Prostate gland (tissue), 2 donors: Measurements from ENCODE around the gene TTC34.

Source experiments
- CTCF ChIP-seq, 4 experiments: fragments of 200-600 bp in 2 of 4; fragments of 450-650 bp in 2 of 4; sonication (generic) in 2 of 4; IDR thresholded peaks; 1 replicate in 3 of 4; 2 replicates in 1 of 4; pipeline ENCODE4 v1.5.1; 2016 to 2019; ENCODE audit warnings: antibody characterized with exemption in 4 of 4, mild to moderate bottlenecking in 2 of 4, moderate library complexity in 2 of 4
- POLR2A ChIP-seq: fragments of 450-650 bp; IDR thresholded peaks from one replicate; pipeline ENCODE4 v1.6.1; 2016; ENCODE audit warnings: antibody characterized with exemption, mild to moderate bottlenecking
- POLR2AphosphoS5 ChIP-seq: sonication (generic); formaldehyde crosslinking; IDR thresholded peaks from one replicate; pipeline ENCODE4 v1.6.1; 2017; ENCODE audit warnings: antibody characterized with exemption

DNA sequence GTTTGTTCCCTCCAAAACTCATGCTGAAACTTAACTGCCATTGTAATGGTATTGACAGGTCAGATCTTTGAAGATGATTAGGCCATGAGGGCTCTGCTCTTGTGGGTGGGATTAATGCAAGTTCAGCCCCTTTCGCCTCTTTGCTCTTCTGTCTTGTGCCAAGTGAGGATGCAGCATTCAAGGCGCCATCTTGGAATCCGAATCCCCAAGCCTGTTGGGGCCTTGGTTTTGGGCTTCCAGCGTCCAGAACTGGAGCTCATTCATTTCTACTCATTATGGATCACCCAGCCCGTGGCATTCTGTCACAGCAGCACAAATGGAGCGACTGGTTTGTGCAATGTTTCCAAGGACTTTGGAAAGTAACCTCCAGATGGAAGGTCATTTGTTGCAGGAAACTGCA lies 5.6 kb downstream of the TTC34 start:
- TF ChIP-seq CTCF (IDR thresholded peaks at IDR 0.05) (no peak), POLR2AphosphoS5 (no peak), POLR2A (no peak)
